Activated B cell treated with CpG ODN at 0.5 μM for 24 hours (primary cell): ENCODE data around the gene DTNBP1. TPM values are rescaled to one million over a fixed set of nuclear protein-coding genes. Genes with fewer than 3 reads are reported as not detected.

Experiments used
- ATAC-seq: fragments of 200-7000 bp; cut with Tn5 transposase; one replicate; pipeline ENCODE4 v1.10.0; 2021; ENCODE audit warnings: low read depth, mild to moderate bottlenecking, moderate library complexity
- CTCF ChIA-PET: fragments of 350-600 bp; sonication (Branson Sonifier 250); formaldehyde crosslinking; loops from one replicate; lab custom pipeline; 2021; ENCODE audit warnings: antibody characterized with exemption; lab: Charles Lee
- POLR2A ChIA-PET: fragments of 350-600 bp; sonication (Branson Sonifier 250); formaldehyde crosslinking; loops from one replicate; lab custom pipeline; 2021; ENCODE audit warnings: antibody characterized with exemption; lab: Charles Lee
- DNase-seq: peaks from one replicate; pipeline ENCODE4 v3.0.0; 2022
- H3K27ac Mint-ChIP-seq: one replicate; pipeline ENCODE4 v1.8.0; 2020; ENCODE audit warnings: mixed read lengths
- H3K27me3 Mint-ChIP-seq: one replicate; pipeline ENCODE4 v1.8.0; 2021; ENCODE audit warnings: mixed read lengths
- H3K36me3 Mint-ChIP-seq: one replicate; pipeline ENCODE4 v1.8.0; 2021; ENCODE audit warnings: low read depth, mixed read lengths
- H3K4me1 Mint-ChIP-seq: one replicate; pipeline ENCODE4 v1.8.0; 2021; ENCODE audit warnings: mixed read lengths
- H3K4me3 Mint-ChIP-seq: one replicate; pipeline ENCODE4 v1.8.0; 2020; ENCODE audit warnings: mild to moderate bottlenecking, mixed read lengths
- H3K9me3 Mint-ChIP-seq: one replicate; pipeline ENCODE4 v1.8.0; 2020; ENCODE audit warnings: mixed read lengths
- intact Hi-C: fragments of 100-400 bp; cut with micrococcal nuclease; formaldehyde crosslinking; loops from one replicate; pipeline ENCODE4 v1.15.1; 2024
- total RNA-seq: library from RNA; stranded (reverse); gene quantifications from 2 replicates; pipeline ENCODE4 v1.2.3, GENCODE V29; 2022
- TF ChIP-seq, protein P1 (sequence below): fragments of 200-600 bp; IDR thresholded peaks from one replicate; pipeline ENCODE4 v1.8.0; 2022; ENCODE audit warnings: antibody characterized with exemption, mild to moderate bottlenecking

Gene DTNBP1
- total RNA-seq, 1 donor from 2014 or later, result 50.3 TPM

DNA sequence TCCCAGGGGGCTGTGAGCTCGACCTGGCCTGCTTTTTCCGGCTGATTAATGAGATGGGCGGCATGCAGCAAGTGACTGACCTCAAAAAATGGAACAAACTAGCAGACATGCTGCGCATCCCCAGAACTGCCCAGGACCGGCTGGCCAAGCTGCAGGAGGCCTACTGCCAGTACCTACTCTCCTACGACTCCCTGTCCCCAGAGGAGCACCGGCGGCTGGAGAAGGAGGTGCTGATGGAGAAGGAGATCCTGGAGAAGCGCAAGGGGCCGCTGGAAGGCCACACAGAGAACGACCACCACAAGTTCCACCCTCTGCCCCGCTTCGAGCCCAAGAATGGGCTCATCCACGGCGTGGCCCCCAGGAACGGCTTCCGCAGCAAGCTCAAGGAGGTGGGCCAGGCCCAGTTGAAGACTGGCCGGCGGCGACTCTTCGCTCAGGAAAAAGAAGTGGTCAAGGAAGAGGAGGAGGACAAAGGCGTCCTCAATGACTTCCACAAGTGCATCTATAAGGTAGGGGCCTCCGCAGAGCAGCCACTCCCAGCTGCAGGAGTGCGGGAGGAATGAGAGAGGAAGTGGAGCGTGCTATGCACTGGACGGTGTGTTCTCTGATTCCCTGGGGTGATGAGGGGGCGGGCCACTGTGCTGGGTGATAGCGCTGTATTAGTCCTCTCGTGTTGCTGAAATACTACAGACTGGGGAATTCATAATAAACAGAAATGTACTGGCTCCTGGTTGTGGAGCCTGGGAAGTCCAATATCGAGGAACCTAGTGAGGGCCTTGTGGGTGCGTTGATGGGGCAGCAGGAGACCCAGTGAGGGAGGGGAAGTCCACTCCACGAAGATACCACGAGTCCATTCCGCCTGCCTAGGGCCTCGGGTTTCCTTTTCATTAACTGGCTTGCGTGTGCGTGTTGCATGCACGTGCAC lies 161.7 kb downstream of the DTNBP1 start:
- H3K4me3 Mint-ChIP-seq, result no peak overlapping the region
- ATAC-seq, result no peak
- no peaks in the 10 kb centered on the region for H3K27me3 Mint-ChIP-seq
- H3K27ac Mint-ChIP-seq, result no peak overlapping the region
- ChIA-PET CTCF (no interaction called here), POLR2A (no interaction called here)
- intact Hi-C loops, result no loop called here
- DNase-seq, result no peak
- H3K36me3 Mint-ChIP-seq, result peaks cover 93% of the 10 kb centered on the region
- TF ChIP-seq, protein P1, sequence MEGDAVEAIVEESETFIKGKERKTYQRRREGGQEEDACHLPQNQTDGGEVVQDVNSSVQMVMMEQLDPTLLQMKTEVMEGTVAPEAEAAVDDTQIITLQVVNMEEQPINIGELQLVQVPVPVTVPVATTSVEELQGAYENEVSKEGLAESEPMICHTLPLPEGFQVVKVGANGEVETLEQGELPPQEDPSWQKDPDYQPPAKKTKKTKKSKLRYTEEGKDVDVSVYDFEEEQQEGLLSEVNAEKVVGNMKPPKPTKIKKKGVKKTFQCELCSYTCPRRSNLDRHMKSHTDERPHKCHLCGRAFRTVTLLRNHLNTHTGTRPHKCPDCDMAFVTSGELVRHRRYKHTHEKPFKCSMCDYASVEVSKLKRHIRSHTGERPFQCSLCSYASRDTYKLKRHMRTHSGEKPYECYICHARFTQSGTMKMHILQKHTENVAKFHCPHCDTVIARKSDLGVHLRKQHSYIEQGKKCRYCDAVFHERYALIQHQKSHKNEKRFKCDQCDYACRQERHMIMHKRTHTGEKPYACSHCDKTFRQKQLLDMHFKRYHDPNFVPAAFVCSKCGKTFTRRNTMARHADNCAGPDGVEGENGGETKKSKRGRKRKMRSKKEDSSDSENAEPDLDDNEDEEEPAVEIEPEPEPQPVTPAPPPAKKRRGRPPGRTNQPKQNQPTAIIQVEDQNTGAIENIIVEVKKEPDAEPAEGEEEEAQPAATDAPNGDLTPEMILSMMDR, result no peak
- H3K9me3 Mint-ChIP-seq, result no peaks in the 10 kb centered on the region
- no peaks in the 10 kb centered on the region for H3K4me1 Mint-ChIP-seq

DNA sequence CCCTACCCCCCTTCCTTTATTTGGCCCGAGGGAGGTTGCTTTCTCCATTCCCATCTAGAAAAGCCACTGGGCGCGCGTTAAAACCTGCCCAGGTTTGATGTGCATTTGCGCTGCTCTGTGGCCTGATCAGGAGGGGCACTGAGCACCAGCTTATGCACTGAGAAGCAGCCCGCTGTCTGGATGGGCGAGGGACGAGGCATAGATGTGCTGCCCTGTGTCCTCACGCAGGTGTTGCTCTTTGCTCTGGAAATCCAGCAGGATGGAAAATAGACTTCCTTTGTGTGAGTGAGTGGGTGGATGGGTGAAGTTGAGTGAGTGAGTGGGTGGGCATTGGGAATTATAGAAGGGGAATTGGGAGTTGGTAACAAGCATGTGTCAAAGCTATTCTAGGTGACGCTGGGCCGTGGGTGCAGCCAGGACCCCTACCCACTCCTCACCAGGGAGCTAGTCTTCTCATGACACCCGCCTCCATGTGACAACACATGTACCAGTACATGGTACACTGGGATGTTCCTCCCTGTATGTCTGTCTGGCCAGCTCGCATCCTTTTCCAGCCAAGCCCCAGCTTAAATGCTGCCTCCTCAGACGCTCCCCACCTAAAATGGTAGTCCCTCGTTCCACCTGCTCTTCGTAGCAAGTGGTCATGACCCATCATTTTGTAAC lies 162.6 kb downstream of the DTNBP1 start:
- Mint-ChIP-seq H3K36me3 (peaks cover 94% of the 10 kb centered on the region), H3K4me3 (no peak overlapping the region), H3K27me3 (no peaks in the 10 kb centered on the region), H3K9me3 (no peaks in the 10 kb centered on the region), H3K4me1 (no peaks in the 10 kb centered on the region), H3K27ac (no peak overlapping the region)
- intact Hi-C loops, result no loop called here
- CTCF ChIA-PET, result no interaction called here
- DNase-seq (no peak), ATAC-seq (no peak)
- TF ChIP-seq, protein P1, result no peak
- POLR2A ChIA-PET, result no interaction called here

DNA sequence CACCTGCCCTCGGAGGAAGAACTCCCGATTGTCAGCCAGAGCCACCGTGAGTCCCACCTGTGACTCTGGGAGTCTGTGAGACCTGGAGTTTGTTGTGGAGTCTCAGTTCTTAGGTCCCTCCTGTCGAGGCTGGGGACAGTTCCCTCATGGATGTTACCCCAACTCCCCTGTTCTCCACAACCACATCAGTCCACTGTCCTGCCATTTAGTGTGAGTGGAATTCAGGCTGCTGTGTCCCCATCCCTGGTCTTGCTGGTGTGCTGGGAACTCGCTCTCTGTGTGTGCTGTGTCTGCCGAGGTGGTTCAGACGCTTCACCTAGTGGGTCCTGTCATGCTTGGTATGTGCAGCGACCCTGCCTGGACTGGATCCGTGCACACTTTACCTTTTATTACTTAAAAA lies 163.2 kb downstream of the DTNBP1 start:
- intact Hi-C loops, result loop anchor here (10.0 kb wide), 1 partner anchor 1705 kb away; no protein-coding TSS in a partner anchor
- POLR2A ChIA-PET, result no interaction called here
- H3K4me1 Mint-ChIP-seq, result no peaks in the 10 kb centered on the region
- no peak overlapping the region for H3K4me3 Mint-ChIP-seq
- DNase-seq (no peak), ATAC-seq (no peak)
- no peaks in the 10 kb centered on the region for H3K27me3 Mint-ChIP-seq
- H3K27ac Mint-ChIP-seq, result no peak overlapping the region
- TF ChIP-seq, protein P1, result no peak
- CTCF ChIA-PET, result no interaction called here
- H3K9me3 Mint-ChIP-seq, result no peaks in the 10 kb centered on the region
- peaks cover 90% of the 10 kb centered on the region for H3K36me3 Mint-ChIP-seq

DNA sequence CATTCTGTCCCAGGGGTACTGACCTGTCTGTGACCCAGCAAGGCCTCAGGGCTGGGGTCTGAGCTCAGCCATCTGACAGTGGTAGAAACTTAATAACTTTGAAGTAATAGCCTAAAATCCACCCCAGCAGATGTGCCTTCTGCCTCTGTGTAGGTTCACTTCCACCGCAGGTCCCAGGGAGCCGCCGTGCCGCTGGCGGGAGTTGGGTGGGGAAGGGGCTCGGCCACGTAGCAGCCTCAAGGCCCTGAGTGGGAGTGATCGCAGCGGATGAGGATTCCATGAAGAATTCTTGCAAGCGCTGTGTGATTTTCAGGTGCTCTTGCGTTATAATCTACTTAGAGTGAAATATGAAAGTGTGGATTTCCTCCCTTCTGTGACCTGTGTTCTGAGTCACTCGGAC lies 163.7 kb downstream of the DTNBP1 start:
- no peak for DNase-seq
- Mint-ChIP-seq H3K9me3 (no peaks in the 10 kb centered on the region), H3K4me1 (no peaks in the 10 kb centered on the region), H3K27ac (no peak overlapping the region), H3K27me3 (no peaks in the 10 kb centered on the region), H3K4me3 (no peak overlapping the region), H3K36me3 (peaks cover 86% of the 10 kb centered on the region)
- intact Hi-C loops, result loop anchor here (10.0 kb wide), 1 partner anchor 1704 kb away; no protein-coding TSS in a partner anchor
- TF ChIP-seq, protein P1, result no peak
- ChIA-PET CTCF (no interaction called here), POLR2A (no interaction called here)
- ATAC-seq, result no peak

DNA sequence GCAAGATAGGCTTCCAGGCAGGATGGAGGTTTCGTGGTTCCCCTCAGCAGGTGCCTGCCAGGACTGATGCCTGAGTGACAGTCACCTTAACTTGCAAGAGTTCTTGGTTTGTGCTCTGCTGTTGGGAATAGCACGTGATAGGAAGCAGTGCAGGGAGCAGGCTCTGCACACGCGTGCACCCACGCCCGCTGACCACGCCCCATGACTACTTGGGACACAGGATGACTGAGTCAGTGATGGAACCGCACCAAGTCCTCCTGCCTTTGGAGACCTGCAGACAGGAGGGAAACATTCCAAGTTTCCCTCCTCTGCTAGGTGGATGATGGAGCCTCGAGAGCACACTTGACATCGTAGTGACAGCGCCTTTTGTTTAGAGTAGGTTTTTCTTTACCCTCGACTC lies 164.2 kb downstream of the DTNBP1 start:
- no peak for ATAC-seq
- Mint-ChIP-seq H3K27ac (no peak overlapping the region), H3K27me3 (no peaks in the 10 kb centered on the region), H3K4me1 (no peaks in the 10 kb centered on the region), H3K36me3 (peaks cover 83% of the 10 kb centered on the region), H3K4me3 (no peak overlapping the region), H3K9me3 (no peaks in the 10 kb centered on the region)
- no peak for DNase-seq
- TF ChIP-seq, protein P1, result no peak
- intact Hi-C loops, result loop anchor here (10.0 kb wide), 1 partner anchor 1704 kb away; no protein-coding TSS in a partner anchor
- ChIA-PET POLR2A (no interaction called here), CTCF (no interaction called here)
